K562 (cell line): ENCODE data around the gene CXCL12. TPM values are rescaled to one million over a fixed set of nuclear protein-coding genes. Genes with fewer than 3 reads are reported as not detected.

ENCODE experiments used
- ATAC-seq: fragments of 200-7000 bp; cut with Tn5 transposase; 3 replicates; pipeline ENCODE4 v1.9.1; 2020; ENCODE audit warnings: moderate library complexity
- BruUV-seq: library from RNA; stranded (reverse); fragments of 400-500 nt; replicated peaks from 2 replicates; lab custom pipeline; 2021; lab: Mats Ljungman, UMichigan
- CTCF ChIA-PET: fragments of 300-600 bp; formaldehyde crosslinking; extraction: SDS; loops from one replicate; lab custom pipeline; 2021; ENCODE audit warnings: low intra/inter-chr PET ratio; lab: Yijun Ruan, JAX
- POLR2A ChIA-PET: fragments of 300-600, 350-650 bp; sonication (Branson Sonifier 250); formaldehyde crosslinking; extraction: SDS; loops from one replicate; lab custom pipeline; 2021; ENCODE audit warnings: antibody characterized with exemption, inconsistent platforms; lab: Yijun Ruan, JAX
- DNase-seq, 4 experiments: peaks; one replicate each; pipeline versions ENCODE4 v3.0.0 to v3.0.0-alpha.2; 2011 to 2018; ENCODE audit warnings: low spot score in 3 of 4, mixed read lengths in 3 of 4; ENCODE audit errors: extremely low read depth in 1 of 4
- FAIRE-seq: peaks from 2 replicates; lab custom pipeline; 2011; peaks lifted over from hg19 to GRCh38; lab: Jason Lieb, UNC
- H2AFZ ChIP-seq: 2 replicates; pipeline ENCODE4 v1.6.0; 2011; ENCODE audit warnings: low read depth, low read length, control low read depth, inconsistent platforms
- H3K27ac ChIP-seq: fragments of 200-600 bp; 3 replicates; pipeline ENCODE4 v1.8.0; 2011; ENCODE audit warnings: low read depth, mild to moderate bottlenecking, control low read depth, inconsistent platforms, low read length, moderate library complexity, mixed read lengths; ENCODE audit errors: extremely low read depth
- H3K27me3 ChIP-seq, 2 experiments: fragments of 300-600 bp in 1 of 2; 2 replicates in 1 of 2; 3 replicates in 1 of 2; pipeline versions ENCODE4 v1.6.0 to v1.8.0; 2011; ENCODE audit warnings: inconsistent platforms in 2 of 2, low read length in 2 of 2, mild to moderate bottlenecking in 1 of 2, mixed read lengths in 1 of 2, moderate library complexity in 1 of 2; ENCODE audit not compliant: control insufficient read depth in 2 of 2, insufficient read depth in 2 of 2
- H3K36me3 ChIP-seq: fragments of 300-600 bp; 3 replicates; pipeline ENCODE4 v1.8.0; 2011; ENCODE audit warnings: mild to moderate bottlenecking, low read length, inconsistent platforms; ENCODE audit not compliant: control insufficient read depth, insufficient read depth
- H3K4me1 ChIP-seq, 2 experiments: fragments of 200-600 bp in 1 of 2; replicated peaks in 1 of 2; 2 replicates in 1 of 2; 3 replicates in 1 of 2; pipeline versions ENCODE4 v1.5.1 to v1.8.0; 2011; ENCODE audit warnings: inconsistent platforms in 2 of 2, low read length in 2 of 2, mild to moderate bottlenecking in 1 of 2, mixed read lengths in 1 of 2, moderate library complexity in 1 of 2; ENCODE audit not compliant: control insufficient read depth in 2 of 2, insufficient read depth in 2 of 2
- H3K4me2 ChIP-seq: 2 replicates; pipeline ENCODE4 v1.6.1; 2011; ENCODE audit warnings: low read length, control low read depth, inconsistent platforms, mixed read lengths; ENCODE audit not compliant: insufficient read depth
- H3K4me3 ChIP-seq: fragments of 200-600 bp; sonication (generic), shearing (Covaris generic); 2 replicates; pipeline ENCODE4 v1.5.1; 2016; ENCODE audit warnings: control low read depth, inconsistent platforms
- H3K79me2 ChIP-seq: fragments of 200-600 bp; 3 replicates; pipeline ENCODE4 v1.8.0; 2011; ENCODE audit warnings: low read length, inconsistent platforms; ENCODE audit not compliant: control insufficient read depth, insufficient read depth
- H3K9ac ChIP-seq, 2 experiments: 2 replicates each; pipeline versions ENCODE4 v1.6.0 to v1.6.1; 2011; ENCODE audit warnings: low read depth in 2 of 2, low read length in 2 of 2, control low read depth in 1 of 2, inconsistent platforms in 1 of 2, mild to moderate bottlenecking in 1 of 2, mixed read lengths in 1 of 2; ENCODE audit not compliant: insufficient read depth in 1 of 2
- H3K9me1 ChIP-seq: one replicate; pipeline ENCODE4 v1.6.0; 2011; ENCODE audit warnings: inconsistent platforms, mild to moderate bottlenecking, low read length, moderate library complexity; ENCODE audit not compliant: control insufficient read depth, insufficient read depth
- H3K9me3 ChIP-seq: replicated peaks from 2 replicates; pipeline ENCODE4 v1.5.1; 2011; ENCODE audit warnings: low read depth, low read length, inconsistent platforms; ENCODE audit not compliant: control insufficient read depth, insufficient read depth
- H4K20me1 ChIP-seq: replicated peaks from 2 replicates; pipeline ENCODE4 v1.6.1; 2011; ENCODE audit warnings: low read length, inconsistent platforms, mixed read lengths; ENCODE audit not compliant: control insufficient read depth, insufficient read depth
- ARID4B ChIP-seq: sonication (generic); formaldehyde crosslinking; IDR thresholded peaks from 2 replicates; pipeline ENCODE4 v1.8.0; 2022; ENCODE audit warnings: mild to moderate bottlenecking, missing genetic modification reagents
- SLC30A9 ChIP-seq: fragments of 250-450 bp; sonication (Bioruptor Pico); IDR thresholded peaks from 2 replicates; pipeline ENCODE4 v1.8.0; 2022; ENCODE audit warnings: mild to moderate bottlenecking, moderate library complexity
- WGBS: fragments of 100-300 bp; shearing (Covaris generic); methylation state at CpG from one replicate; pipeline ENCODE4 v1.1.6; 2016; ENCODE audit warnings: low coverage, mixed read lengths; ENCODE audit not compliant: insufficient coverage; ENCODE audit errors: missing lambda C conversion rate; 5-methylcytosine and 5-hydroxymethylcytosine counted together
- in situ Hi-C: fragments of 300-500 bp; cut with MboI; formaldehyde crosslinking; loops from 4 replicates; pipeline ENCODE4 v1.15.0; 2018; ENCODE audit warnings: inconsistent platforms, mixed read lengths
- intact Hi-C: fragments of 100-400 bp; cut with micrococcal nuclease; formaldehyde crosslinking; loops from 2 replicates; pipeline ENCODE4 v1.14.2; 2022
- polyA plus RNA-seq, 8 experiments: library from polyadenylated mRNA; depleted of rRNA in 4 of 8; stranded (reverse) in 5 of 8; unstranded in 3 of 8; fragments of >200 nt; fragmentation: Nextera tagmentation in 2 of 8; fragmentation: Illumina TruSeq in 1 of 8; extraction: Ambion mirVana in 2 of 8; extraction: Trizol in 1 of 8; gene quantifications; 2 replicates each; pipeline versions ENCODE4 v1.2.1 to v1.2.3, GENCODE V29; 2011 to 2014; ENCODE audit warnings: inconsistent platforms in 1 of 8, missing spikeins in 1 of 8
- total RNA-seq, 7 experiments: library from RNA; depleted of rRNA in 6 of 7; stranded (reverse); fragments of >200 nt in 6 of 7; fragmentation: Illumina TruSeq in 2 of 7; extraction: Trizol in 2 of 7; gene quantifications; 2 replicates each; pipeline versions ENCODE4 v1.2.1 to v1.2.3, GENCODE V29; 2011 to 2021; ENCODE audit warnings: low replicate concordance in 1 of 7

CXCL12 gene
- total and polyA plus RNA-seq, 9 of the 15 experiments (the other 6 are each of a cell fraction or from before 2014, with no cell fraction given) = 0.18 TPM; not detected in 8

GRCh38 chr10:44427479-44427878 lies 42.6 kb upstream of the CXCL12 start:
- DNase-seq = no peak
- in situ Hi-C loops = no loop called here
- TF ChIP-seq SLC30A9 (CRISPR knock-in tag) (no peak), ARID4B (no peak)
- Histone ChIP-seq H3K27me3 (no peaks in the 10 kb centered on the region; a peak in 2 of 5 replicates), H3K36me3 (no peaks in the 10 kb centered on the region), H3K4me2 (no peak overlapping the region), H3K79me2 (no peaks in the 10 kb centered on the region), H3K4me3 (no peak overlapping the region), H3K27ac (no peak overlapping the region), H3K9ac (no peak overlapping the region), H3K9me1 (no peaks in the 10 kb centered on the region), H3K9me3 (no peaks in the 10 kb centered on the region), H4K20me1 (0 out of 2 replicates have a peak, but pooled peaks cover 4% of the 10 kb centered on the region), H3K4me1 (no peaks in the 10 kb centered on the region), H2AFZ (no peak overlapping the region)
- BruUV-seq = no TSS peak
- WGBS = 0% methylated on average over 2 of the region's 2 CpGs
- intact Hi-C loops = no loop called here
- no peak for ATAC-seq
- no peak for FAIRE-seq
- ChIA-PET POLR2A (interaction anchor here (0.8 to 1.2 kb wide), 2 partner anchors 9 to 15 kb away, joined by 3 read pairs; no protein-coding TSS in a partner anchor), CTCF (no interaction called here)
